Loucy (cell line): Measurements from ENCODE around the gene PON2.

Experiments used
- CTCF ChIP-seq: fragments of 200-600 bp; sonication (generic); conservative IDR thresholded peaks from 2 replicates; pipeline ENCODE4 v1.5.1; 2014; ENCODE audit warnings: mild to moderate bottlenecking, antibody characterized with exemption, low read length
- EZH2phosphoT487 ChIP-seq: fragments of 200-600 bp; IDR thresholded peaks from 2 replicates; pipeline ENCODE4 v1.6.1; 2018; ENCODE audit warnings: antibody characterized with exemption, mild to moderate bottlenecking, moderate library complexity, borderline replicate concordance

- TF ChIP-seq CTCF (no peak), EZH2phosphoT487 (no peak)
Observed at GRCh38 chr7:95421847-95422444, 12.9 kb downstream of the PON2 start.
